Mucosa of gallbladder (tissue), 1 donor: ENCODE results near the gene RAPGEF1. TPM values are rescaled to one million over a fixed set of nuclear protein-coding genes. Genes with fewer than 3 reads are reported as not detected.

Source experiments
- DNase-seq: peaks from one replicate; pipeline ENCODE4 v3.0.0-alpha.2; 2020; ENCODE audit warnings: low spot score
- total RNA-seq: library from RNA; stranded (reverse); gene quantifications from one replicate; pipeline ENCODE4 v1.2.1, GENCODE V29; 2021
- donor health status: DM: no; HTN: no; CAD: no.

RAPGEF1 gene
- total RNA-seq, 1 donor from 2014 or later: 75.9 TPM

GRCh38 chr9:131704988-131705387 is 34.9 kb downstream of the RAPGEF1 start:
- DNase-seq: no peak

GRCh38 chr9:131704141-131704983 is 35.5 kb downstream of the RAPGEF1 start:
- no peak for DNase-seq

GRCh38 chr9:131703697-131704096 is 36.2 kb downstream of the RAPGEF1 start:
- DNase-seq: no peak

GRCh38 chr9:131702911-131703310 is 37.0 kb downstream of the RAPGEF1 start:
- no peak for DNase-seq

- DNase-seq: no peak
Measured at GRCh38 chr9:131701789-131702337, 38.0 kb downstream of the RAPGEF1 start.

- no peak for DNase-seq
Measured at GRCh38 chr9:131701436-131701781, 38.5 kb downstream of the RAPGEF1 start.

GRCh38 chr9:131700765-131701435 is 39.0 kb downstream of the RAPGEF1 start:
- no peak for DNase-seq

- DNase-seq: no peak
Measured at GRCh38 chr9:131700076-131700475, 39.8 kb downstream of the RAPGEF1 start.

GRCh38 chr9:131698618-131698985 is 41.3 kb downstream of the RAPGEF1 start:
- no peak for DNase-seq

GRCh38 chr9:131697908-131698617 is 41.8 kb downstream of the RAPGEF1 start:
- DNase-seq: no peak

GRCh38 chr9:131697097-131697496 is 42.8 kb downstream of the RAPGEF1 start:
- no peak for DNase-seq

GRCh38 chr9:131695836-131696460 is 43.9 kb downstream of the RAPGEF1 start:
- no peak for DNase-seq

- no peak for DNase-seq
Measured at GRCh38 chr9:131695366-131695765, 44.5 kb downstream of the RAPGEF1 start.

- DNase-seq: no peak
Measured at GRCh38 chr9:131693651-131694597, 46.0 kb downstream of the RAPGEF1 start.

GRCh38 chr9:131692612-131693562 is 47.0 kb downstream of the RAPGEF1 start:
- no peak for DNase-seq

- no peak for DNase-seq
Measured at GRCh38 chr9:131691969-131692611, 47.8 kb downstream of the RAPGEF1 start.

GRCh38 chr9:131690941-131691573 is 48.8 kb downstream of the RAPGEF1 start:
- no peak for DNase-seq

GRCh38 chr9:131690462-131690861 is 49.4 kb downstream of the RAPGEF1 start:
- no peak for DNase-seq

GRCh38 chr9:131688377-131688776 is 51.5 kb downstream of the RAPGEF1 start:
- DNase-seq: no peak
